ENCODE data around the gene ZNF892.
A peak's percentile ranks its signal among the peaks of the same experiment; 100 is the strongest.

Gene ZNF892

GRCh38 chr2:95220449-95220848 lies 13.1 kb downstream of the ZNF892 start:
- TF ChIP-seq FOXM1 (IDR thresholded peaks at IDR 0.05; ENCODE audit: borderline replicate concordance, low read depth) (no peak), REST (IDR thresholded peaks at IDR 0.05; ENCODE audit: low read depth) (no peak), NFIC (IDR thresholded peaks at IDR 0.05) (no peak), TEAD4 (IDR thresholded peaks at IDR 0.05) (no peak), ZBTB7A (IDR thresholded peaks at IDR 0.05; ENCODE audit: low read depth) (no peak), EP300 (IDR thresholded peaks at IDR 0.05; ENCODE audit: borderline replicate concordance) (no peak), MAX (IDR thresholded peaks at IDR 0.05) (no peak), YY1 (IDR thresholded peaks at IDR 0.05; ENCODE audit: low read depth) (no peak), TAF1 (IDR thresholded peaks at IDR 0.05; ENCODE audit: low read depth) (no peak), TCF12 (IDR thresholded peaks at IDR 0.05; ENCODE audit: low read depth) (no peak), CEBPB (IDR thresholded peaks at IDR 0.05) (no peak), RAD21 (IDR thresholded peaks at IDR 0.05; ENCODE audit: low read depth) (no peak), EGR1 (IDR thresholded peaks at IDR 0.05) (no peak), CREB1 (IDR thresholded peaks at IDR 0.05; ENCODE audit: low read depth) (no peak)
- TF ChIP-seq, protein P1, sequence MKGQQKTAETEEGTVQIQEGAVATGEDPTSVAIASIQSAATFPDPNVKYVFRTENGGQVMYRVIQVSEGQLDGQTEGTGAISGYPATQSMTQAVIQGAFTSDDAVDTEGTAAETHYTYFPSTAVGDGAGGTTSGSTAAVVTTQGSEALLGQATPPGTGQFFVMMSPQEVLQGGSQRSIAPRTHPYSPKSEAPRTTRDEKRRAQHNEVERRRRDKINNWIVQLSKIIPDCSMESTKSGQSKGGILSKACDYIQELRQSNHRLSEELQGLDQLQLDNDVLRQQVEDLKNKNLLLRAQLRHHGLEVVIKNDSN (IDR thresholded peaks at IDR 0.05) = no peak

- no peak for TF ChIP-seq ZBTB7A (IDR thresholded peaks at IDR 0.05; ENCODE audit: low read depth)
- TF ChIP-seq EP300 (IDR thresholded peaks at IDR 0.05; ENCODE audit: borderline replicate concordance) = no peak
- TF ChIP-seq RAD21 (IDR thresholded peaks at IDR 0.05; ENCODE audit: low read depth) = no peak
- no peak for TF ChIP-seq EGR1 (IDR thresholded peaks at IDR 0.05)
- TF ChIP-seq, protein P1 (IDR thresholded peaks at IDR 0.05) = no peak
- no peak for TF ChIP-seq TAF1 (IDR thresholded peaks at IDR 0.05; ENCODE audit: low read depth)
- TF ChIP-seq CREB1 (IDR thresholded peaks at IDR 0.05; ENCODE audit: low read depth) = no peak
- TF ChIP-seq TEAD4 (IDR thresholded peaks at IDR 0.05) = no peak
- TF ChIP-seq CEBPB (IDR thresholded peaks at IDR 0.05) = no peak
- TF ChIP-seq FOXM1 (IDR thresholded peaks at IDR 0.05; ENCODE audit: borderline replicate concordance, low read depth) = no peak
- TF ChIP-seq NFIC (IDR thresholded peaks at IDR 0.05) = no peak
- TF ChIP-seq YY1 (IDR thresholded peaks at IDR 0.05; ENCODE audit: low read depth) = no peak
- no peak for TF ChIP-seq REST (IDR thresholded peaks at IDR 0.05; ENCODE audit: low read depth)
- TF ChIP-seq TCF12 (IDR thresholded peaks at IDR 0.05; ENCODE audit: low read depth) = no peak
- no peak for TF ChIP-seq MAX (IDR thresholded peaks at IDR 0.05)
Measured at GRCh38 chr2:95225658-95226057, 18.3 kb downstream of the ZNF892 start.

DNA sequence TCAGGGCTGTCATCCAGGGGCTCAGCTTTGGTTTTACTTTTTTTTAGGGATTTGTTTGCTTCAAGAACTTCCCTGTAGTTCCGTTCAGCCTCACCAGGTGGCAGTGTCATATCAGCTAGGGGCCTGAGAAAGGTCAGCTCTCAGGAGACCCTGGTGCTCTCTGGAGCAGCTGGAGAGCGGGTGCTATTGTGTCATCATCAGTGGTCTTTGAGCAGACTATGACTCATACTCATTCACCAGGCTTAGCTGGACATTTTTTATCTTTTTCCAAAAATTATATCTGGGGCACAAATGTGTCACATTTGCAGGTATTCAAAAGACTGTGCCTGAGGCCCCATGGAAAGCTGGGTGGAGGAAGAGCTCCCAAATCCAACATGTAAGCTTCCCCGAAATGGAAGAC lies 24.4 kb downstream of the ZNF892 start:
- TF ChIP-seq TAF1 (IDR thresholded peaks at IDR 0.05; ENCODE audit: low read depth) (no peak), CREB1 (IDR thresholded peaks at IDR 0.05; ENCODE audit: low read depth) (no peak), MAX (IDR thresholded peaks at IDR 0.05) (no peak), RAD21 (IDR thresholded peaks at IDR 0.05; ENCODE audit: low read depth) (peak; percentile 99), ZBTB7A (IDR thresholded peaks at IDR 0.05; ENCODE audit: low read depth) (no peak), EGR1 (IDR thresholded peaks at IDR 0.05) (no peak), NFIC (IDR thresholded peaks at IDR 0.05) (no peak)

DNA sequence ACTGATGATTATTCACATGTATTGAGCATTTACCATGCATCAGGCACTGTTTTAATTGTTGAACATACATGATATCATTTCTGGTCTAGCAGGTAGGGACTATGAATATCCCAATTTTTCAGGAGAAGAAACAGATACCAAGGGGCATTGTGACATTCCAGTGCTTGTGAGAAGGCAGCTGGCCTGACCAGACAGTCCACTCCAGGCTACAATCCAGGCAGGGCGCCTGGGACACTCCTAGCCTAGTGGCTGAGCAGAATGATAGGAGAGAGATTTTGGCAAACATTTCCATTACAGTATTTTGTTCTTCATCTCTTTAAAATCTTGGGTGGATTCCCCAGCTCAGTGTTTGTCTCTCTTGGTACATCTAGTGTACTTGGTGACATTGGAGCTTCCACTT lies 24.9 kb downstream of the ZNF892 start:
- TF ChIP-seq MAX (IDR thresholded peaks at IDR 0.05) (no peak), CEBPB (IDR thresholded peaks at IDR 0.05) (no peak), FOXM1 (IDR thresholded peaks at IDR 0.05; ENCODE audit: borderline replicate concordance, low read depth) (no peak), RAD21 (IDR thresholded peaks at IDR 0.05; ENCODE audit: low read depth) (no peak), REST (IDR thresholded peaks at IDR 0.05; ENCODE audit: low read depth) (no peak), ZBTB7A (IDR thresholded peaks at IDR 0.05; ENCODE audit: low read depth) (no peak), EGR1 (IDR thresholded peaks at IDR 0.05) (no peak), CREB1 (IDR thresholded peaks at IDR 0.05; ENCODE audit: low read depth) (no peak), NFIC (IDR thresholded peaks at IDR 0.05) (no peak), YY1 (IDR thresholded peaks at IDR 0.05; ENCODE audit: low read depth) (no peak), TAF1 (IDR thresholded peaks at IDR 0.05; ENCODE audit: low read depth) (no peak), TEAD4 (IDR thresholded peaks at IDR 0.05) (no peak)
- TF ChIP-seq, protein P1 (IDR thresholded peaks at IDR 0.05) = no peak
